ENCODE data around the gene SMIM38.
"Not testable (repeated sequence)": the region's sequence is repeated elsewhere in the genome, so short reads cannot be mapped to it uniquely, and the experiment has no call there.

The SMIM38 gene

DNA sequence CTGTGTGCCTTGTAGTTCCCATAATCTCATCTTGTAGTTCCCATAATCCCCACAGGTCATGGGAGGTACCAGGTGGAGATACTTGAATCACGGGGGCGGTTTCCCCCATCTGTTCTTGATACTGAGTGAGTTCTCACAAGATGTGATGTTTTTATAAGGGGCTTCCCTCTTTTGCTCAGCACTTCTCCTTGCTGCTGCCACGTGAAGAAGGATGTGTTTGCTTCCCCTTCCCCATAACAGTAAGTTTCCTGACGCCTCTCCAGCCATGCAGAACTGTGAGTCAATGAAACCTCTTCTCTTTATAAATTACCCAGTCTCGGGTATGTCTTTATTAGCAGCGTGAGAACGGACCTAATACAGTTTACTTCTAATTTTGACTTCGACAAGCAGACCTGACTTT lies 14.0 kb upstream of the SMIM38 start:
- DNase-seq, result no peak

DNA sequence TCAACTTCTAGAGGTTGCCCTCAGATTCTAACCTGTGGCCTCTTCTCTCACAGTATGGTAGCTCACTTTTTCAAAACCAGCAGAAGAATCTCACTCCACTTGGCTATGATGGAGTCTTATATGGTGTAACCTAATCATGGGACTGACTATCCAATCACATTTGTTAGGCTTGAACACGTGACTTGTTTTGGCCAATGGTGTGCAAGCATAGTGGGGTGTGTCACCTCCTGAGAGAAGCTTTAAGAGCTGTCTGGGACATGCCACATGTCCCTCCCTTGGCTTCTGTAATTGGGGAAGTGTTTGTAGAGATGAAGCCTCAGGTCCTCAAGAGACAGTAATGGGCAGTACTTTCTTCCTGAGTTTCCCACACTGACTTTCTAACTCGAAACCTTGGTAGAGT lies 12.8 kb upstream of the SMIM38 start:
- DNase-seq, result no peak

DNA sequence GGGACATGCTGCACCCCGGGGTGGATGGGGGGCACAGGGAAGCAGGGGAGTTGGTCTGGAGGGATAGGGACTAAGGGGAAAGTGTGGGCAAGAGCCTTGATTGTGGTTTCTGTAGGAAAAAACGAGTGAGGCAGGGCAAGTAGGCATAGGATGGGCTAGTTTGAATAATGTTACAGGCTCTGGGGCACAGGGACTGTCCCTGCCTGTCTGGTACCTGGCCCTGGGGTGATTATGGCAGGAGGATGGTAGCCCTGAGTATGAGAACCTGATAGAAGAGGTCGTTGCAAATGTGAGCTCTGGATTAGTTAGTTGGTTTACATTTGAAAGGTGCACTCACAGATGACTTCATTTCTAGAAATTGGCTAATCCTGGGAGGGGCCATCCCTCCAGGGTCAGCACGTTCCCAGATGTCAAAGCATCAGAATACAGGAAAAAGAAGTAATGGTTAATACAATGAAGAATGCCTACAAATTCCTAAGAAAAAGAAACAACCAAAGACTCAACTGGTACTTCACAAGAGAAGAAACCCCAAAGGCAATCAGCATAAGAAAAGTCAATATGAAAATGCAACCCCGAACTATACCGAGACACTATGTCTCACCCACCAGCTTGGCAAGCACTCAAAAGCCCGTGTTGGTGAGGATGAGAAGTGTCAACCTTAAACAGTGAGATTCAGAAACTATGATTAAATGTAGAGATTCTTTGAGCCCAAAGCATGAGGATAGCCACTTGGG lies 11.3 kb upstream of the SMIM38 start:
- no peak for DNase-seq

DNA sequence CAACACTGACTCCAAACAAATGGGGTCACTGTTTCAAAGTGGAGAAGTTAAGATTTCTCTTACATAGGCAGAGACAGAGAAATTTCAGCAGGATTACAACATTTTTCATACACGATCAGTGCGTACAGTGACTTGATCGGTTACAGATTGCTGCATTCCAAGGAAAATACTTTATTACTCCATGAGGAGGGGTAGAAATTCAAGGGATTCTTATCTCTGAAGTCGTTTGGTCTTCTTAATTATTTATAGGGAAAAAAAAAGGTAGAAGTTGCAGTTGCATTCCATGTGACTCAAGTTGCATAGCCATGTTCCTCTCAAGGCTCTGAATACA lies 10.7 kb upstream of the SMIM38 start:
- no peak for DNase-seq

DNA sequence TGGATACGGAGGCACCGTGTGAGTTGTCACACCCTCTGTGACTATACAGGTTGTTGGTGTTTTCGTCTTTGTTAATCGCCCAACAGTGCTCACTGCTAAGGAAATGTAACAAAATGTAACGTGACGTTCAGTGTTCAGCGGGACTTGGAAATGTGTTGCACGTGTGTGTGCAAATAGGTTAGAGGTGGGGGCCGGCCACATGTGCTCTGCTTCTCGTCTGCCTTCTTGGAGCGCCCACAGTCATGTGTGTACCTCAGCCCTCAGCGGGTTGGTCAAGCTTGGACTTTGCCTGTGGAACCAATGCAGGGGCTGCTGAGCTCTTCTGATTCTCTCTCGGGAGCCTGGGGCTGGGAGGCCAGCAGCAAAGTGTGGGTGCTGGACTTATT lies 7.4 kb upstream of the SMIM38 start:
- no peak for DNase-seq

DNA sequence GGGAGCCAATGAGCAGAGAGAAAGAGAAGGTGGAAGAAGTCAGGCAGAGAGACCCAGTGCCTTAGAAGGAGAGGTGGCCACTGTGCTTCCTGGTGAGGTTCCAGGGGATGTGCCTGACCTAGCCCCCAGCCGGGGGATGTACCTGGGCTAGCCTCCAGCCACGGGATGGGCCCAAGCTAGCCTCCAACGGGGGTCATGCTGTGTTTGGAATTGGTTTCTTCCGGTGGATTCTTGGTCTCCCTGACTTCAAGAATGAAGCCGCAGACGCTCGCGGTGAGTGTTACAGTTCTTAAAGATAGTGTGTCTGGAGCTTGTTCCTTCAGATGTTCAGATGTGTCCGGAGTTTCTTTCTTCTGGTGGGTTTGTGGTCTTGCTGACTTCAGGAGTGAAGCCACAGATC lies 6.9 kb upstream of the SMIM38 start:
- DNase-seq, result no peak

DNA sequence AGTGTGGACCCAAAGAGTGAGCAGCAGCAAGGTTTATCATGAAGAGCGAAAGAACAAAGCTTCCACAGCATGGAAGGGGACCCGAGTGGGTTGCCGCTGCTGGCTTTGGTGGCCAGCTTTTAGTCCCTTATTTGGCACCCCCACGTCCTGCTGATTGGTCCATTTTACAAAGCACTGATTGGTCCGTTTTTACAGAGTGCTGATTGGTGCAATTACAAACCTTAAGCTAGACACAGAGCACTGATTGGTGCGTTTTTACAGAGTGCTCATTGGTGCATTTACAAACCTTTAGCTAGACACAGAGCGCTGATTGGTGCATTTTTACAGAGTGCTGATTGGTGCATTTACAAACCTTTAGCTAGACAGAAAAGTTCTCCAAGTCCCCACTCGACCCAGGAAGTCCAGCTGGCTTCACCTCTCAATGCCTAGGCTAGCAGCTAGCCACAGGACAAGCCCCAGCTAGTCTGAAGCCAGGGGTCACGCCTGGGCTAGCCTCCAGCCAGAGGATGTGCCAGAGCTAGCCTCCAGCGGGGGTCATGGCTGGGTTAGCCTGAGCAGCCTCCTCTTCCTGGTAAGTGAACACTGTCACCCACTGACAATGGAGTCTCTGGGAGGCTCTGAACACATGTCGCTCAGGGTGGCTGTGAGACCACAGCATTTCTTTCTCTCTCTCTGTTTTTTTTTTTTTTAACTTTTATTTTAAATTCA lies 6.2 kb upstream of the SMIM38 start:
- not testable (repeated sequence) for DNase-seq

DNA sequence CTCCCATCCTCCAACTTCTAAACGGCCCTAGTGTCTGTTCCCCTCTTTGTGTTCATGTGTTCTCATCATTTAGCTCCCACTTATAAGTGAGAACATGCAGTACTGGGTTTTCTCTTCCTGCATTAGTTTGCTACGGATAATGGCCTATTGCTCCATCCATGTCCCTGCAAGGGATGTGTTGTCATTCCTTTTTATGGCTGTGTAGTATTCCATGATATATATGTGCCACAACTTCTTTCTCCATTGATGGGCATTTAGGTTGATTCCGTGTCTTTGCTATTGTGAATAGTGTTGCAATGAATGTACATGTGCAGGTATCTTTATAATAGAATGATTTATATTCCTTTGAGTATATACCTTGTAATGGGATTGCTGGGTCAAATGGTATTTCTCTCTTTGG lies 5.6 kb upstream of the SMIM38 start:
- no peak for DNase-seq

DNA sequence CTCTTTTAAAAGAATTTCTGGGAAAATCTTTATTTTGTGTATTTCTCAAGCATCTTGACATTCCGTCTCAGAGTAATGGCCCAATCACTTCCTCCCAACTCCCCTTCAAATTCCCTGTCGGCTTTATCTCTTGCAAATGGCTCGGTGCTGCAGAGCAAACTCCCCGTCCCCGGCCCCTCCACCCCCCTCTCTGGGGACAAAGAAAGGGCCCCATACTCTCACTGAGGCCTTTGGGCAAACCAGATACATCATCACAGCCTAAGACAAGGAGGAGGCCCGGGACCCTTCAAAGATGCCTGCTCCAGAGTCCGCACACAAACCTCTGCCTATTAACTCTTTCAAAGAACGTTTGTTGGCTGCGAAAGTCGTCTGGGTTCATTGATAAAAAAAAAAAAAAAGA lies 3.9 kb upstream of the SMIM38 start:
- no peak for DNase-seq

DNA sequence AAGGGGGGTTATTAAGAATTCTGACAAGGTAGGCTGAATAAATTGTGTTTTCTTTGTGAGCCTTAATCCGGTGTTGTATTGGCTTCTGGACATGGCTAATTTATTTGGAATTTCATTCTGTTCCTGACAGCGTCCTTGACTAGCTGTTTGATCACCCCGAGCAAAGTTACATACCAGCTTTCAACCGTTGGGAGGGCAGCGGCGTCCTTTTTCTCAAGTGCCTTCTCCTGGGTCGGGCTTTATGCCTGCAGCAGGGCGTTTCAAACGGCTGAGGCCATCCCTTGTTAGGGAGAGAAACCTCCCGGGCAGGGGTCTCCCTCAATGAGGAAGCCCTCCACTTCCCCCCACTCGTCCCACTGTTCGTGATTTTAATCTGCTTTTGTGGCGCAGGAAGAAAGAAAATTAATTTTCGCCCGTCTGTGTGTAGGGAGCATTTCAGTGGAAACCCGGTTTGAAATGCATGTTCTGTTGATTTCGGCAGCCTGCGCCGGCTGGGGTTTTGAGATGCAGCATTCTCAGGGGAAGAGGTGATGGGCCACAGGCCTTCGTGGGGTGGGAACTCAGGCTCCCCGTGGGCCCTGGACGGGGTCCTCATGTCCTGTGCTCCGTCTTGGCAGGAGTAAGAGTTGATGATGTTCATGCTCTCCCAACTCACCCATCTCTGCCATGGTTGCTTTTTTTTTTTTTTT lies 2.9 kb upstream of the SMIM38 start:
- DNase-seq, result no peak

DNA sequence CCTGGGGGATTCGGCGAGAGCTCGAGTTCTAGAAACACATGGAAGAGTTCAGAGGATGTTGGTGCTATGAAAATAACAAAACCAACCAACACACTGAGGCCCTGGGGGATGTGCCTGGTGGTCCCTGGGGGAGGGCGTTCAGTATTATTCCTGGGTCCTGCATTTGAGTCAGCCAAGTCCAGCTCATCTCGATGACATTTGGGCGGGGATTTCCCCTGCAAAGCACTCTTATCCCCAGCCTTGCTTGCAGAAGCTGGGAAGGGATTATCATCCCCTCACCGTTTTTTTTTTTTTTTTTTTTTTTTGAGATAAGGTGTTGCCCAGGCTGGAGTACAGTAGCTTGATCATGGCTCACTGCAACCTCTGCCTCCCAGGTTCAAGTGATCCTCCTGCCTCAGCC lies 2.1 kb upstream of the SMIM38 start:
- no peak for DNase-seq

DNA sequence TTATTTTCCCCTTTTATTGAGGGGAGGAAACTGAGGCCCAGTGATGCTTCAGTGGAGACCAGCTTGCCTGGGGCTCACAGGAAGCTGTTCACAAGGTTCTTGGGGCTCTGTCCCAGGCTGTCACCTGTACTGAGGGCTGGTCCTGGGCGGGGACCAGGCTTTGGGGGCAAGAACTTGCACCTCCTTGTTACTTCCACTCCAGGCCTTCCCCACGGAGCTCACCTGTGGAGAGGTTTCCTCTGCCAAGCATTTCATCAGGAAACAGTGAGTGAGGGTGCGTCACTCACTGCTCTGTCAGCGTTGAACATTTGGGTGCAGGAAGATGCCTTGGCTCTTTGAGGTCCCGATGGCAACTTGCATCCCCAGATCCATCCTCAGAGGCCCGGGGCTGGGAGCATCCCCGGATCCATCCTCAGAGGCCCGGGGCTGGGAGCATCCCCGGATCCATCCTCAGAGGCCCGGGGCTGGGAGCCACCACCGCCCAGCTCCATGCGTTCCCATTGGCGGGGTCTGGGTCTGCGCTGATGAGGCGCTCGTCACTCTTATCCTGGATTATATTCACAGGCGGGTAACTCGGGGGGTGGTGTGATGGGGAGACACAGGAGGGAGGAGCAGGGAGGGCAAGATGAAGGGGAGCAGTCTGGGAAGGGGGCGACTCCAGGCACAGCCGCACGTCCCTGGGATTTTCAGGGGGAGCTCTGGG lies 1.4 kb upstream of the SMIM38 start:
- no peak for DNase-seq

DNA sequence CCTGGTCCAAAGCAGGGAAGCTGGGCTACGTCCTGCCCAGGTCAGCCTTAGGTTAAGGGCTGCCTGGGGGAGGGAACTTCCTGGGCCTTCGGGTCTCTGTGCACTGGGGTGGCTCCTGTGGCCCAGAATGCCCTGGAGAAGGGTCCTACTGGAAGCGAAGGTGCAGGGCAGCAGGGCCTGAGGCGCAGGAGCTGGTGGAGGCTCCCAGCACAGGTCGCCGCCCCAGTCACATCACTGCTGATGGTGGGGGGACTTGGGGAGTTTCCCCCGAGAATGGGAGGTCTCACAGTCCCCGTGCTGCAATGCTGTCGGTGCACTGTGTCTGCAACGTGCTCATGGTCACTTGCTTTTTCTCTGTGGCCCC lies 815 bp upstream of the SMIM38 start:
- no peak for DNase-seq

DNA sequence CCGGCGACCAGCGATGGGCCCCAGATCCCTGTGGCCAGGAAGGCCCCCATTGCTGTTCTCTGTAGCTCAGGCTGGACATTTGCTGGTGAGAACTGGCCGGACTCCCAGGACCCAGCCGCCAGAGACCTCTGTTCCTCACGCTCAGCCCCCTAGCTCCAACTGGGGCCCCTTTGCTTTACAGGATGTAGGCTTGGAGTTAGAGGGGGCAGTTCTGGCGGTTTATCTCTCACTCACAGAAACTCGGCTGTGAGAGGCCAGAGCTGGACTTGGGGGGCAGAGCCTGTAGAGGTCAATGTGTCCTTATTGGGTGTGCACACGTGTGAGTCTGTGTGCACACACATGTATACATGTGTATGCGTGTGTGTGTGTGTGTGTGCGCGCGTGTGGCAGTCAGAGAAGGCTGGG lies 502 bp downstream of the SMIM38 start:
- DNase-seq, result no peak

DNA sequence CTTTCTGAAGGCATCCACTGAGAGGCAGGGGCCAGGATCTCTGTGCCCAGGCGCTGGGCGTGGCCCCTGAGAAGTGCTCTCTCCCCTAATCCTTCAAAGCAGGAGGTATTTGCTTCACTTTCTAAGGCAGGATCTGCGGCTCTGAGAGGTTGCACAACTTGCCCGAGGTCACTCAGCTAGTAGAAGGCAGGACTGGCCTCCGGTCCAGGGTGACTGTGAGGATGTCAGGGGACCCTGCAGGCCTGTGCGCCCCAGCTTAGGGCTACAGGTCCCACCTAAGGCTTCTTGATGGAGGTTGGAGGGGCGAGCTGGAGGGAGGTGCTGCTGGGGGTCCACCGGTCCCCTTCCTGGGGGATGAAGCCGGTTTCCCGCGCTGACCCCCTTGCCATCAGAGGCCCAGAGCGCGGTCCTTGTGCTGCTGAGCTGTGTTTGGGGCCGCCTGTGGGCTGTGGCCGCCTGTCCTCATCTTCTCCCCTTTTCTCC lies 979 bp downstream of the SMIM38 start:
- DNase-seq, result no peak

DNA sequence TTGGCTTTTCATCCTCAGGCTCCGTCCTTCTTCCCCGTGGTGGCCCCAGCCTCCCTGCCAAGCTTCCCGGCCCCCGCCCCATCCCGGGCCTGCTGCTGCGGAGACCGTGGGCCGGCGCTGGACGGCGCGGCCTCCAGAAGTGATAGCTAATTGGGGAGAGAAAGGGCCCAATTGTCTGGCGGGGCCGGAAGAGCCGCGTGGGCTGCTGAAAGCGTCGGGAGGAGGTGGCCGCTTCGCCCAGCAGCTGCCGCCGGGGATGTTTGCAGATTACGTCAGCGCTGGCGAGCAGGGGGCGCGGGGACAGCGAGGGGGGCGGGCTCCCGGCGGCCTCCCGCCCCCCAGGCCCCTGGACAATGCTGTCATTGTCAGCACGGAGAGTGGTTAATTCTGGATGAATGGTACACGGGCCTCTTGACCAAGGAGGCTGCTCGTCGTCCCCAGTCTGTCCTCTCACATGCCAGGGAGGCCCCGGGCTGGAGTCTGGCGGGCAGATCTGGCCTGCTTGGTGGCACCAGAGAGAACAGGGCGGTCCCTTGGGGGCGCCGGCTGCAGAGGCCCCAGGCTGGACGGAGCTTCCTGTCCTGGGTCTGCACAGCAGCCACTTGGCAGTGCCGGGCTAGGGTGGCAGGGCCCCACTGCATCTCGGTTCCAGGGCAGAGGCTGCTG lies 1.6 kb downstream of the SMIM38 start:
- peak; percentile 90 to 94 for DNase-seq

DNA sequence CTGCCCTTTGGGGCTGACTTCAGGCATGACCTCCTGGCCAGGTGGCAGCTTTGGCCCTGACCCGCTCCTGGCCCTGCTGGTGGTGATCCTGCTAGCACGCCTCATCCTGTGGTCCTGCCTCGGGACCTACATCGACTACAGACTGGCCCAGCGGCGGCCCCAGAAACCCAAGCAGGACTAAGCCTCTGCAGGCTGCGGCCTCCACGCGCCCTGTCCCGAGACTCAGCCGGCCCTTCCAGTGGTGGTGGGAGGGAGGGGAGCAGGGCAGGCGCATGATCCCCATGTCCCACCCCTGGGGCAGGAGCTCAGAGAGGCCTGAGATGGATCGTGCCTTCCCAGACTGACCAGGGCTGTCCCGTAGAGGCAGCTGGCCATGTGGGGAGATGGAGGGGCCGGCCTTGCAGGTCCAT lies 2.1 kb downstream of the SMIM38 start:
- DNase-seq, result no peak

DNA sequence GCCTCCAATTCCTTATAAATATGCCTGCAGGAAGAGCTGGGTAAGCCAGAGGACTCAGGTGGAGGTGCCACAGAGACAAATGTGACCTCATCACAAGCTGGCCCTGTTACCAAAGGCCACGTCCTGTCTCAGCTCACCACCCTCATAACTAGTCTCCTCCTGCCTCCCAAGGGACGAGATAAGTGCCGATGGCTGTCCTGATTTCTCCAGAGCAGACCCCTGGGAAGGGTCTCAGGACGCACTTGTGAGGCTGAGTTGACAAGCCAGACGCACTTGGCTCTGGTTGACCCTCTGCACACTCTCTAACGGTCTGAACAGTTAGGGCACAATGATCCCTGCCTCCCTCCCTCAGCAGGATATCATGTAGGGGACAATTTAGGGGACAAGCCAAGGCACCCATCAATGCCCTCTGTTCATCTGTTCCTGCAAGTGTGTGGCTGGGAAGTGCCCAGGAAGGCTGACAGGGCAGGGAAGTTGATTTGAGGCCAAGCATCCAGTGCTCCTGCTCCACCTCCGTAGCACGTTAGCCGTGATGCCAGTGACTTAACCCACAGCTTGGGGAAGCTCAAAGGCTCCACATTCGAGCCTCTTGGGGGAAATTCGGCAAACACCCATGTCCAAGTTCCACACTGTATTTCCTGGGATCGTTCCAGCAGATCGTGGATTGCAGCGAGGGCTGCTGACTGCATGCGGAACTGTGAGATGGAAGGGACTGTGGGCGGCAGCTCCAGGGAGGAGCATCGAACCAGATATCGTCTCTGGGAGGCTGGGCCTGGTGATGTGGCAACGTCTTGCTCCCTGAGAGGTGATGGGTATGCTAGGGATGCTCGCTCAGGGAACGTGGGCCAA lies 2.8 kb downstream of the SMIM38 start:
- DNase-seq, result no peak

DNA sequence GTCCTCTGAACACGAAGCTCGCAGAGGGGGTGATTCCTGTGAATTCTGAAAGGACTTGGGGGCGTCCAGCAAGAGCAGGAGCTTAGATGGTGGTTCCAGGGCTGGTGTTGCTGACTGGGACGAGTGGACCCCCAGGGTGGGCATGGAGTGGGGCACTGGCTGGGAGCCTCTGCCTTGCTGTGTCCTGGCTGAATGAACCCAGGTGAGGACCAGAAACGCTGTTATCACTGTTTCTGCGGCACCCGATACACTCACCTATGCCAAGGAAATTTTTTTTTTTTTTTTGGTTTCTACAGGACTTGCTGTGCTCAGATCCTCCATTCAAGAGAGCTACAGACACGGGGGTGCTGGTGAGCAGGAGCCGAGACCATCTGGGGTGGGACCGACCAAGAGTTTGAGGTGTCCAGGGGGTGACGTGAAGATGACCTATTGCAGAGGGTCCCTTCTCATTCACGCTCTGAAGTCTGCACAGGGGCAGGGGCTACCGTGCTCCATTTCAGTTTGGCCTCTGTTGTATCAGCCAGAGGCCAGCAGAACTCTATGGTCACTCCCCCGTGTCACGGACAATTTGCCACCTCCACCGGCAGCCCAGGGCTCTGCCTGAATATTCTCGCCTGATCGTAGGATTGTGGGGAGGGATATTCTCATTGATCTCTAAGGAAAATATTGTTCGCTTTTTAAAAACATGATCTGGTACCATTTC lies 3.6 kb downstream of the SMIM38 start:
- no peak for DNase-seq

DNA sequence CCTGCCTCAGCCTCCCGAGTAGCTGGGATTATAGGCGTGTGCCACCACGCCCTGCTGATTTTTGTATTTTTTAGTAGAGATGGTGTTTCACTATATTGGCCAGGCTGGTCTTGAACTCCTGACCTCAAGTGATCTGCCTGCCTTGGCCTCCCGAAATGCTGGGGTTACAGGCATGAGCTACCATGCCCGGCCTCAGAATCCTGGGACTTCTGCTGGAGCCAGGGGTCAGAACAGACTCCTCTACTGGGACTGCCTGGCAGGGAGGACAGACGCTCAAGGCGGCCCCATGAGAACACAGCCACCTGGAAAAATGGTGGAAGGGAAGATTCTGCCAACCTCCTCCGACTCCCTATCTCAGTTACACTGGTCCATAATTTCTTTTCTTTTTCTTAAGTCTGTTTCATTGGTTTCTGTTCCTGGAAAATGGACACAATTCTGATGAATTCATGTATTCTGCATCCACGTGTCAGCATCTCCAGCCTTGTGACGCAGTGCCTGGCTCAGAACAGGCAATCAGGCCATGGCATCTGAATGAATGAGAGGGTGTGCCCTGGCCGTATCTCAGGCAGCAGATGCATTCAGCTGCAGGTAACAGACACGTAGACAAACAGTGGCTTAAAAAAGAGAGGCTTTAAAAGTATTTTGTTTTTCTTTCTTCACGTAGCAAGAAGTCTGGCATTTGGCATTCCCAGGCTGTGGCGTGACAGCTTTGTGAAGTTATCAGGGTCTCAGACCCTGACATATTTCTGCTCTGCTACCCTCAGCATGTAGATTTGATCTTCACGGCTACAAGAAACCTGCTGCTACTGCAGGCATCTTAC lies 4.8 kb downstream of the SMIM38 start:
- DNase-seq, result no peak

DNA sequence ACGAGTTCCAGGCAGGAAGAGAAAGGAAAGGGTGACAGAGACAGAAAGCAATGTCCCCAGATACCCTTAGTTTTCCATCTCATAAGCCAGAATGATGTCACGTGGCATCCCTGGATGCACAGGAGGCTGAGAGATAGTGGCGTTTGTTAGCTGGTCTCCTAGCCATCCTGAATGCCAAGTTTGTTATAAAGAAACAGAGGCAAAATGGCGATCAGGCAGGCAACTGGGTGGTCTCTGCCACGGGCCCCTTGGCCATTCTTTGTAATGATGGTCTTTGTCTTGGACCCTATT lies 5.3 kb downstream of the SMIM38 start:
- DNase-seq, result no peak

All from hippocampal formation (tissue), 2 donors.